ENCODE results near the gene CCNI2. TPM values are rescaled to one million over a fixed set of nuclear protein-coding genes. Genes with fewer than 3 reads are reported as not detected.

The CCNI2 gene
- total and polyA plus RNA-seq, 12 donors, result 0.01 to 0.75 (median 0.09) TPM; not detected in 7

DNA sequence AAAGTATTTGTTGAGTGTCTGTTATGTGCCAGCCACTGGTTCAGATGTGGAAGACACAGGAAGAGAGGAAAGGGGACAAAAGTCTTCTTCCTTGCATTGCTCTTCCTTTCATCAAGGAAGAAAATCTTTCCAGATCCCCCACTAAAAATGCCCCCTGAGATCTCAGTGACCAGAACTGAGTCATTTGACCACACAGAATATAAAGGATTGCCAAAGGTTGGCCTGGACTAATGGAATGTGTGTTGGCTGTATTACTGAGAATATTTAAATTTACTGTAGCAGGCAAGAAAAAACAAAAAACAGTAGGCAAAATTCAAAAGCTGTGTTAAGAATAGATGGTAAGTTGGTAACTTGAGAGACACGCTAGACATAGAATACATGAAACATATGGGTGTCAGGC is 39.9 kb downstream of the CCNI2 start:
- no peaks in the 10 kb centered on the region for H3K27me3 ChIP-seq
- H3K4me1 ChIP-seq, result peaks cover 0 to 12% (median 0%) of the 10 kb centered on the region in 9 donors
- H3K36me3 ChIP-seq, result no peaks in the 10 kb centered on the region
- H3K9me3 ChIP-seq, result no peaks in the 10 kb centered on the region
- 94 to 96% methylated on average over 1 of the region's 1 CpG for WGBS, 2 donors
- ATAC-seq (no peak), DNase-seq (no peak)
- TF ChIP-seq CTCF (IDR thresholded peaks at IDR 0.05), result no peak
- no peak overlapping the region for H3K4me3 ChIP-seq
- intact Hi-C loops (cut with DNase I), result no loop called here
- no peak overlapping the region for H3K27ac ChIP-seq

- DNase-seq (no peak), ATAC-seq (no peak)
- no peak overlapping the region for H3K27ac ChIP-seq
- intact Hi-C loops (cut with DNase I), result no loop called here
- H3K36me3 ChIP-seq, result no peaks in the 10 kb centered on the region
- WGBS, 2 donors, result 97 to 100% methylated on average over 1 of the region's 1 CpG
- peaks cover 0 to 4% (median 0%) of the 10 kb centered on the region in 9 donors for H3K4me1 ChIP-seq
- H3K4me3 ChIP-seq, result no peak overlapping the region
- TF ChIP-seq CTCF (IDR thresholded peaks at IDR 0.05), result no peak
- H3K27me3 ChIP-seq, result peaks cover 0 to 5% (median 0%) of the 10 kb centered on the region in 7 donors
- H3K9me3 ChIP-seq, result no peaks in the 10 kb centered on the region
Measured at GRCh38 chr5:132788508-132788907, 41.3 kb downstream of the CCNI2 start.

DNA sequence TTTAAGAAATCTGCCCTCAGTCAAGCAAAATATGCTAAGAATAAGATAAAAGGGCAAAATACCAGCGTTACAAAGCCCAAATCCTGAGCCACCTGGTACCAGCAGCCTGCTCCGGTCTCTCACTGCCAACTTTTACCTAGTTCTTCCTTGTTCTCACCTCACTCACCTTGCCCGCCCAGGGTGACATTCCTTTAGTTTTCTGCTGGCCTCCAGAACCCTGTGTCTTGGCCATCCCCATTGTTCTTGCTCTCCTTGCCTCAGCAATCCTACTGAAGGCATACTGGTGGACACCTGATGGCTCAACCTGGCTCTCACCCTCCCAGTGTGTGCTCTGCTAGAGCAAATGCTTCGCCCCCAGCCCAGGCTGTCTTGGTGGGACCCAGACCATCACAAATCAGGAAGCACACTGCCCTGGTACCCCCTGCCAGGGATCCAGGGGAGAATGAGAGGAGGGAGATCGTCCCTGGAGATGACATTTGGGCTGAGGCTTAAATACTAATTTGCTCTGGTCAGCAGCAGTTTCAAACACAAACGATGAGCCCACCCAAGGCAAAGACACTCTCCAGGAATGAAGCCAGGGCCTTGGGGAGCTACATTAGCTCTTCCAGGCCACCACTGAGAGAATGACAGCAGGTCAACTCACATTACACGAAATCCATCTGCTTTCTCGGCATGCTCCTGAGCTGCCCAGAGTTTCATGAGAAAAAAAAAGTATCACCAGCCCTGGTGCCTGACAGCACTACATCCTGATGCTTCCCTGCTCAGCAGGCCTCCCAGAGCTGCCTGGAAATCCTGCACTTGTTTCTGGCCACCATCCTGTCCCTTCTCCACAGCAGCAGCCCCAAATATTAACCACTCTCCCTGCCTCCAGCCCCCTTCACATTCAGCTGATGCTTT is 42.0 kb downstream of the CCNI2 start:
- Histone ChIP-seq H3K27ac (no peak overlapping the region), H3K4me3 (no peak overlapping the region), H3K9me3 (no peaks in the 10 kb centered on the region), H3K4me1 (peaks cover 0 to 4% (median 0%) of the 10 kb centered on the region in 9 donors), H3K27me3 (peaks cover 0 to 9% (median 0%) of the 10 kb centered on the region in 7 donors), H3K36me3 (no peaks in the 10 kb centered on the region)
- no peak for DNase-seq
- WGBS, 2 donors, result 79 to 82% methylated on average over 8 of the region's 8 CpGs
- TF ChIP-seq CTCF (IDR thresholded peaks at IDR 0.05), result no peak
- no peak for ATAC-seq
- intact Hi-C loops (cut with DNase I), result no loop called here

- Histone ChIP-seq H3K27me3 (peaks cover 0 to 9% (median 0%) of the 10 kb centered on the region in 7 donors), H3K27ac (no peak overlapping the region), H3K36me3 (no peaks in the 10 kb centered on the region), H3K4me1 (peaks cover 0 to 4% (median 0%) of the 10 kb centered on the region in 9 donors), H3K4me3 (no peak overlapping the region), H3K9me3 (no peaks in the 10 kb centered on the region)
- no peak for TF ChIP-seq CTCF (IDR thresholded peaks at IDR 0.05)
- ATAC-seq (peak in 1 of 8 donors; percentile 65), DNase-seq (no peak)
- intact Hi-C loops (cut with DNase I), result no loop called here
- WGBS, 2 donors, result 45 to 46% methylated on average over 2 of the region's 2 CpGs
Measured at GRCh38 chr5:132790201-132790865, 43.1 kb downstream of the CCNI2 start.
